Type B pancreatic cell (in vitro differentiated cells): ENCODE results near the gene EDEM1. TPM values are rescaled to one million over a fixed set of nuclear protein-coding genes. Genes with fewer than 3 reads are reported as not detected.
A peak's percentile ranks its signal among the peaks of the same experiment; 100 is the strongest.

Experiments used
- DNase-seq: peaks from one replicate; pipeline ENCODE4 v3.0.0; 2021; ENCODE audit warnings: mixed read lengths; ENCODE audit not compliant: unreplicated experiment; ENCODE audit errors: extremely low spot score
- H3K27ac Mint-ChIP-seq: 2 replicates; pipeline ENCODE4 v1.8.0; 2021; ENCODE audit warnings: mild to moderate bottlenecking, mixed read lengths
- H3K27me3 Mint-ChIP-seq: 2 replicates; pipeline ENCODE4 v1.8.0; 2021; ENCODE audit warnings: mixed read lengths
- H3K36me3 Mint-ChIP-seq: 2 replicates; pipeline ENCODE4 v1.8.0; 2021; ENCODE audit warnings: mixed read lengths
- H3K4me1 Mint-ChIP-seq: one replicate; pipeline ENCODE4 v1.8.0; 2021; ENCODE audit warnings: mixed read lengths; ENCODE audit not compliant: unreplicated experiment
- H3K4me3 Mint-ChIP-seq: 2 replicates; pipeline ENCODE4 v1.8.0; 2021; ENCODE audit warnings: mild to moderate bottlenecking, mixed read lengths
- H3K9me3 Mint-ChIP-seq: 2 replicates; pipeline ENCODE4 v1.8.0; 2021; ENCODE audit warnings: mixed read lengths
- CTCF ChIP-seq: fragments of 200-600 bp; sonication (generic); conservative IDR thresholded peaks from 2 replicates; pipeline ENCODE4 v1.5.0; 2021; ENCODE audit warnings: antibody characterized with exemption, mild to moderate bottlenecking
- total RNA-seq: library from RNA; stranded (reverse); gene quantifications from 2 replicates; pipeline ENCODE4 v1.2.1, GENCODE V29; 2021; ENCODE audit warnings: low replicate concordance

Gene EDEM1
- total RNA-seq, 1 donor from 2014 or later: 20.2 TPM

- no peak for DNase-seq
- no peak for TF ChIP-seq CTCF
- H3K27me3 Mint-ChIP-seq: no peaks in the 10 kb centered on the region
- H3K9me3 Mint-ChIP-seq: no peaks in the 10 kb centered on the region
- H3K4me3 Mint-ChIP-seq: no peak overlapping the region
- peaks cover 4% of the 10 kb centered on the region for H3K36me3 Mint-ChIP-seq
- H3K4me1 Mint-ChIP-seq: peaks cover 19% of the 10 kb centered on the region
- H3K27ac Mint-ChIP-seq: no peak overlapping the region
These were observed 34.9 kb downstream of the EDEM1 start for GRCh38 chr3:5222283-5223005.

- H3K4me1 Mint-ChIP-seq: peaks cover 8% of the 10 kb centered on the region
- no peaks in the 10 kb centered on the region for H3K27me3 Mint-ChIP-seq
- no peak overlapping the region for H3K27ac Mint-ChIP-seq
- H3K36me3 Mint-ChIP-seq: no peaks in the 10 kb centered on the region
- H3K4me3 Mint-ChIP-seq: no peak overlapping the region
- no peak for DNase-seq
- H3K9me3 Mint-ChIP-seq: no peaks in the 10 kb centered on the region
- TF ChIP-seq CTCF: peak; percentile 70
These were observed 39.3 kb downstream of the EDEM1 start for GRCh38 chr3:5226783-5227182.

- no peak for TF ChIP-seq CTCF
- Mint-ChIP-seq H3K4me3 (no peak overlapping the region), H3K9me3 (no peaks in the 10 kb centered on the region), H3K27me3 (no peaks in the 10 kb centered on the region), H3K27ac (no peak overlapping the region), H3K36me3 (no peaks in the 10 kb centered on the region), H3K4me1 (peaks cover 8% of the 10 kb centered on the region)
- DNase-seq: no peak
These were observed 40.3 kb downstream of the EDEM1 start for GRCh38 chr3:5227812-5228211.

- Mint-ChIP-seq H3K27me3 (no peaks in the 10 kb centered on the region), H3K9me3 (no peaks in the 10 kb centered on the region), H3K27ac (no peak overlapping the region), H3K4me1 (peaks cover 8% of the 10 kb centered on the region), H3K36me3 (no peaks in the 10 kb centered on the region), H3K4me3 (no peak overlapping the region)
- no peak for TF ChIP-seq CTCF
- DNase-seq: no peak
These were observed 41.9 kb downstream of the EDEM1 start for GRCh38 chr3:5229414-5229813.

- H3K27me3 Mint-ChIP-seq: no peaks in the 10 kb centered on the region
- H3K36me3 Mint-ChIP-seq: no peaks in the 10 kb centered on the region
- no peak overlapping the region for H3K27ac Mint-ChIP-seq
- TF ChIP-seq CTCF: no peak
- H3K9me3 Mint-ChIP-seq: no peaks in the 10 kb centered on the region
- H3K4me3 Mint-ChIP-seq: no peak overlapping the region
- H3K4me1 Mint-ChIP-seq: peaks cover 8% of the 10 kb centered on the region
- DNase-seq: no peak
These were observed 43.6 kb downstream of the EDEM1 start for GRCh38 chr3:5231074-5231473.
